Lung microvascular endothelial cell (primary cell): ENCODE results near the gene NUP107. TPM values are rescaled to one million over a fixed set of nuclear protein-coding genes. Genes with fewer than 3 reads are reported as not detected.

Experiments used
- DNase-seq, 2 donors: peaks; one replicate each; pipeline versions ENCODE4 v3.0.0 to v3.0.0-alpha.2; 2010; ENCODE audit warnings: low read depth in 2 of 2
- total RNA-seq: library from RNA; depleted of rRNA; stranded (reverse); fragments of >200 nt; gene quantifications from 2 replicates; pipeline ENCODE4 v1.2.1, GENCODE V29; 2014

NUP107 gene
- total RNA-seq, 1 donor from 2014 or later: 21.0 TPM

DNA sequence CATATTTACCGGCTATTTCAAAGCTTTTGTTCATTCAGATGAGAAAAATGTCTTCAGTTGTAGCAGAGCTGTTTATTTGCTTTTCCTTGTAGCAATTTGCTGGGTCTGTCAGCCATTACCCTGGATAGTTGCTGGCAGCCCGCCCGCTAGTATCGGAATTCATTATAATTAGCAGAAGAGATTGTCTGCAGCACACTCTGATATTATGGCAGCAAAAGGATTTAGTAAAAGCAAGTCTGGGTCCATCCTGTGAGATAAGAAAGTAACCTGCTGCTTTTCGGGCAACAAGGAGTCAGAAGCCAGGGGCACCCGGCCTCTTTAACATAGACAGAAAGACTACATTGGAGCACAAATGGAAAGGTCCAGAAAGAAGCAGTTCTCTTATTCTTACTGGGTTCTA is 53.1 kb downstream of the NUP107 start:
- DNase-seq: no peak

GRCh38 chr12:68743356-68743755 is 56.6 kb downstream of the NUP107 start:
- DNase-seq: no peak

- no peak for DNase-seq
Observed at GRCh38 chr12:68745376-68745903, 58.7 kb downstream of the NUP107 start.

- DNase-seq: peak; percentile 91
Observed at GRCh38 chr12:68745904-68746571, 59.3 kb downstream of the NUP107 start, which contains the start of gene SLC35E3. Gene SLC35E3, plus strand, starts transcription at chr12:68746176. Its CDS starts 202 bp downstream, at chr12:68746378.

DNA sequence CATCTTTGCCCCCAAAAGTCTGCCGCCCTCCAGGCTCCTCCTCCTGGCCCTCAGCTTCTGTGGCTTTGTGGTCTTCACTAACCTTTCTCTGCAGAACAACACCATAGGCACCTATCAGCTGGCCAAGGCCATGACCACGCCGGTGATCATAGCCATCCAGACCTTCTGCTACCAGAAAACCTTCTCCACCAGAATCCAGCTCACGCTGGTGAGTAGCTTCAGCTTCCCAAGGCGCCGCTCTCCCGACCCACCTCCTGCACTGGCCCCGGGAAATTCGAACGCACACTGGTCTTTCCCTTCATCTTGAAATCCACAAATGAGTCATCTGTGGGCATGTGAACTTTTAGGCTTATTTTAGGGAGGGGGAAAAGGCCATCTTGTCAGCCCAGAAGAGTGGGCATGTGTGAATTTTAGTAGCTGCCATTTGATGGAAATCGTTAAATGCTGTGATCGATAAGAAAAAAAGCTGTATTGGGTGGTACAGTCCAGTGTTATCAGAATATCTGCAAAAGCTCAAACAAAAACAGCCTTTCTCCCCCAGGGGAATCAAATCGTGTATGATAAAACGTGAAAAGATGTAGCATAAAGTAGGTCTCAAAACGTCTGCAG is 59.9 kb downstream of the NUP107 start:
- DNase-seq: peak; percentile 41 to 78

GRCh38 chr12:68749443-68749842 is 62.7 kb downstream of the NUP107 start:
- no peak for DNase-seq

DNA sequence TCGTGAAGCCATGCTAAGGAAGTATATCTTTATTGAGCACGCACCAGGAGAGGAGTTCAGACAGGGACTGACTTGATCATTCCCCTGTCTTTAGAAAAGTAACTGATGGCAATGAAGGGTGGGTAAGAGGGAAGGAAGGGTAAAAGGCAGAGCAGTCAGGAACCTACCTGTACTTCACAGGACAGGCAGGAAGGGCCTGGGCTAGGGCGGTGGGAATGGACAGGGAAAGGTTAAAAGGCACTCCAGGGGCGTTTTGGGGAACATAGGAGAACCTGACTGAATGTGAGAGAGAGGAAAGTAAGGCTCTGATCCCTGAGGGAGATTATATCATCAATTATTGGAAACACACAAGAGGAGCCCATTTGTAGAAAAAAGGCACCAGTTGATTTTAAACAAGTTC is 63.1 kb downstream of the NUP107 start:
- DNase-seq: no peak

DNA sequence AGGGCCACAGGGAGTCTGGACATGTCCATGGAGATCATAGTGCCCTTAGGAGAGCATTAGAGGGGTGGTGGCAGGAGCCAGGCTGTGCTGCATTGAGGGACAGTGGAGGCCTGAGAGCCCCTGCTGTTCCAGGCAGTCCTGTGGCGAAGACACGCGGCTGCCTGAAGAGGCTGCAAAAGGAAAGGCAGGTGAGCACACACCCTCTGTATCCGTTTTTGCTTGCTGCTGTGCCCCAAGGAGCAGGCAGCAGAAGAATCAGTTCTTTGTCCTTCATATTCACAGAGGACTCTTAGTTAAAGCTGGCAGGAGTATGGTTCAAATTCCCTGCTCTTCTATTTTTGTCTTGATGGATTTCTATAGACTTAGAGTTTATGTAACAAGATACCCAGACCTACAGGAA is 63.7 kb downstream of the NUP107 start:
- DNase-seq: no peak

- no peak for DNase-seq
Observed at GRCh38 chr12:68755536-68756243, 68.9 kb downstream of the NUP107 start.

- DNase-seq: no peak
Observed at GRCh38 chr12:68759852-68760251, 73.1 kb downstream of the NUP107 start.

GRCh38 chr12:68760806-68761441 is 74.1 kb downstream of the NUP107 start:
- DNase-seq: no peak

DNA sequence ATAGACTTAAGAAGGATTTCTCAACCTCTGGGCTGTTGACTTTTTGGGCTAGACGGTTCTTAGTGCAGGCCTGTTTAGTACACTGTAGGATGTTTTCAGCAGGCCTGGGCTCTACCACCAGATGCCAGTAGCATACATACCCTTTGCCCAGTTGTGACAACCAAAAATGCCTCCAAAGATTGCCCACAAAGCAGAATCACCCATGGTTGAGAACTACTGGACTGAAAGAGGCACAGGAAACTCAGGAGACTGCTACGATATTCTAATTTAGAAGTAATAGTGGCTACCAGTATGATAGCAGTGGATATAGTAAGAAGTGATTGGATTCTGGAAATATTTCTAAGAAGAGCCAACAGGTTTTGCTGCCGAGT is 74.6 kb downstream of the NUP107 start:
- DNase-seq: no peak

- no peak for DNase-seq
Observed at GRCh38 chr12:68761901-68762630, 75.3 kb downstream of the NUP107 start.

- no peak for DNase-seq
Observed at GRCh38 chr12:68762691-68763090, 75.9 kb downstream of the NUP107 start.

DNA sequence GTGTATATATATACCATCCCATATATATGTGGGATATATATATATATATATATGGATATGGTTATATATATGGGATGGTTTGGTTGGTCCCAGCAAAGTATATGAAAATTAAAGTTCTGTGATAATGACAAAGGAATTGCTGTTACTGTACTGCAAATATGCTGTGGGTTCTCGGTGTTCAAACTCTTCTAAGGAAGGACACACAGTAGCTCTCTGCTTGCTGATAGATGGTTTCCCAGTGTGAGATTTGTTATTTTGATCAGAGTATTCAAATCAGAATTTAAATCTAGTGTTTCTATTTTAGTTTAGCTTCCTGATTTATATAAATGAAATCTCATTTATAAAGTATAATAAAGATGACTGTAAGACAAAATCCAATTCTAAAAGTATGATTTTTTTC is 78.9 kb downstream of the NUP107 start:
- no peak for DNase-seq

DNA sequence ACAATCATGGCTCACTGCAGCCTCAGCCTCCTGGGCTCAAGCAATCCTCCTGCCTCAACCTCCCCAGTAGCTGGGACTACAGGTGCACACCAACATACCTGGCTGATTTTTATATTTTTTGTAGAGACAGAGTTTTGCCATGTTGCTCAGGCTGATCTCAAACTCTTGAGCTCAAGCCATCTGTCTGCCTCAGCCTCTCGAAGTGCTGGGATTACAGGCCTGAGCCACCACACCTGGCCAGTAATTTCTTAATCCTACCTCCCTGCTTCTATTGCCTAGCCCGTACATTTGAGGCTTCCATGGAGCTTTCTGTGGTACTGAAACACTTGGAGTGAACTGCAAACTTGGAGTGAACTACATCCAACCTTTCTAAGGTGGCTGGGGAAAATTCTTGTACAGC is 79.9 kb downstream of the NUP107 start:
- DNase-seq: no peak

DNA sequence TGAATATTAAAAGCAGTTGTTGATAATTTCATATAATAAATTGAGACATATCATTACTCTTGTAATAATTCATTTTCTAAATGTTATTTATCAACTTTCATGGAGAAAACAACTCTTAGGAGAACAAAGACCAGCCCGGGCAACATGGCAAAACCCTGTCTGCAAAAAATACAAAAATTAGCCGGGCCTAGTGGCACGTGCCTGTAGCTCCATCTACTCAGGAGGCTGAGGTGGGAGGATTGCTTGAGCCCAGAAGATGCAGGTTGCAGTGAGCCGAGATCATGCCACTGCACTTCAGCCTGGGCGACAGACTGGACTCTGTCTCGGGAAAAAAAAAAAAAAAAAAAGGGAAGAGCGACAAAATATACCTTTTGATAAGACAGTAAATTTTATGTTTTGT is 80.4 kb downstream of the NUP107 start:
- DNase-seq: no peak

- DNase-seq: no peak
Observed at GRCh38 chr12:68768431-68768939, 81.7 kb downstream of the NUP107 start.

- no peak for DNase-seq
Observed at GRCh38 chr12:68769941-68770340, 83.2 kb downstream of the NUP107 start.

GRCh38 chr12:68771223-68771925 is 84.6 kb downstream of the NUP107 start:
- no peak for DNase-seq

DNA sequence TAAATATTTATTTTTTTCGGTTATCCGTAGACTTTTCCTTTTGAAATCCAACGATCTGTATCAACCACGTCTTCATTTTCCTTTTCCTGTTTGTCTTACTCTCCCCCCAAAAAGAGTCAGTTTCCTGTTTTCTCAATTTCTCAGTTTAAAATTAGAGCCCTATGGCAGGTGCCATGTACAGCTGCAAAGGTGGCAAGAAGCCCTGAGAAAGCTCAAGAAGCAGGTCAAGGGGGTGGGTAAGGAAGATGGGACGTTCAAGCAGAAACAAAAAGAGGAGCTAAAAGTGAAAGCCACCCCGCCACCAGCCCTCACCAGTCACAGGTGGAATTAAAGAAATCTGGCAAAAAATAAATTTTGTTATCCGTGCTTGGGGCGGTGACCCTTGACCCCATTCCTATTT is 85.9 kb downstream of the NUP107 start:
- peak; percentile 15 to 19 for DNase-seq
